Naive B cell (primary cell): ENCODE results near the gene FAM3B. TPM values are rescaled to one million over a fixed set of nuclear protein-coding genes. Genes with fewer than 3 reads are reported as not detected.

Experiments
- ATAC-seq, 2 donors: fragments of 150-1000 bp; cut with Tn5 transposase; 2 replicates each; pipeline ENCODE4 v1.10.0; 2021; ENCODE audit warnings: low read depth in 2 of 2, mild to moderate bottlenecking in 2 of 2, moderate library complexity in 2 of 2
- DNase-seq: peaks from one replicate; pipeline ENCODE4 v3.0.0; 2022
- H3K27ac Mint-ChIP-seq, 6 donors: one replicate each; pipeline ENCODE4 v1.8.0; 2020 to 2022; ENCODE audit warnings: mild to moderate bottlenecking in 6 of 6, mixed read lengths in 6 of 6, moderate library complexity in 5 of 6, inconsistent platforms in 2 of 6
- H3K27me3 Mint-ChIP-seq, 3 donors: one replicate each; pipeline ENCODE4 v1.8.0; 2021 to 2022; ENCODE audit warnings: mixed read lengths in 3 of 3, mild to moderate bottlenecking in 1 of 3
- H3K36me3 Mint-ChIP-seq, 2 donors: one replicate each; pipeline ENCODE4 v1.8.0; 2020 to 2022; ENCODE audit warnings: mixed read lengths in 2 of 2, inconsistent platforms in 1 of 2, mild to moderate bottlenecking in 1 of 2
- H3K4me1 Mint-ChIP-seq, 3 donors: one replicate each; pipeline ENCODE4 v1.8.0; 2020 to 2022; ENCODE audit warnings: mixed read lengths in 3 of 3, inconsistent platforms in 1 of 3, mild to moderate bottlenecking in 1 of 3, moderate library complexity in 1 of 3
- H3K4me3 Mint-ChIP-seq, 8 donors: one replicate each; pipeline ENCODE4 v1.8.0; 2020 to 2022; ENCODE audit warnings: mild to moderate bottlenecking in 8 of 8, mixed read lengths in 8 of 8, moderate library complexity in 8 of 8, inconsistent platforms in 2 of 8
- H3K9me3 Mint-ChIP-seq, 7 donors: one replicate each; pipeline ENCODE4 v1.8.0; 2020 to 2022; ENCODE audit warnings: mixed read lengths in 7 of 7, mild to moderate bottlenecking in 5 of 7, inconsistent platforms in 2 of 7, moderate library complexity in 1 of 7
- polyA plus RNA-seq, 6 donors: library from polyadenylated mRNA; unstranded; fragments of 300-500 nt; fragmentation: Illumina TruSeq; gene quantifications; one replicate each; pipeline ENCODE4 v1.2.3, GENCODE V29; 2021; ENCODE audit warnings: low read depth in 6 of 6

Gene FAM3B
- polyA plus RNA-seq, 6 donors from 2014 or later = not detected

- no peaks in the 10 kb centered on the region for H3K27me3 Mint-ChIP-seq
- no peak overlapping the region for H3K27ac Mint-ChIP-seq
- peaks cover 0 to 6% (median 5%) of the 10 kb centered on the region in 7 donors for H3K9me3 Mint-ChIP-seq
- H3K36me3 Mint-ChIP-seq = peaks cover 56 to 67% of the 10 kb centered on the region in 2 donors
- DNase-seq = no peak
- no peak for ATAC-seq
- no peak overlapping the region for H3K4me3 Mint-ChIP-seq
- peaks cover 2 to 10% (median 7%) of the 10 kb centered on the region in 3 donors for H3K4me1 Mint-ChIP-seq
Observed at GRCh38 chr21:41406340-41406739, 89.7 kb downstream of the FAM3B start.

Other genes with a start within 250 kb of the FAM3B start
- gene BACE2, start 148.6 kb upstream of the FAM3B start, polyA plus RNA-seq = 100 to 1,000 TPM in 4 of 6 donors, 10 to 100 TPM in 2; 36.0 to 146 (median 110) TPM
- 10 to 100 TPM; 18.4 to 48.2 (median 40.3) TPM for gene MX2, start 45.2 kb downstream of the FAM3B start, polyA plus RNA-seq
- 100 to 1,000 TPM in 2 of 6 donors, 10 to 100 TPM in 4; 62.0 to 119 (median 77.7) TPM for gene MX1, start 109.4 kb downstream of the FAM3B start, polyA plus RNA-seq
- gene TMPRSS2, start 191.4 kb downstream of the FAM3B start, polyA plus RNA-seq = not detected